ENCODE data around the gene PERM1.
"Not testable (repeated sequence)": the region's sequence is repeated elsewhere in the genome, so short reads cannot be mapped to it uniquely, and the experiment has no call there.

The PERM1 gene, protein sequence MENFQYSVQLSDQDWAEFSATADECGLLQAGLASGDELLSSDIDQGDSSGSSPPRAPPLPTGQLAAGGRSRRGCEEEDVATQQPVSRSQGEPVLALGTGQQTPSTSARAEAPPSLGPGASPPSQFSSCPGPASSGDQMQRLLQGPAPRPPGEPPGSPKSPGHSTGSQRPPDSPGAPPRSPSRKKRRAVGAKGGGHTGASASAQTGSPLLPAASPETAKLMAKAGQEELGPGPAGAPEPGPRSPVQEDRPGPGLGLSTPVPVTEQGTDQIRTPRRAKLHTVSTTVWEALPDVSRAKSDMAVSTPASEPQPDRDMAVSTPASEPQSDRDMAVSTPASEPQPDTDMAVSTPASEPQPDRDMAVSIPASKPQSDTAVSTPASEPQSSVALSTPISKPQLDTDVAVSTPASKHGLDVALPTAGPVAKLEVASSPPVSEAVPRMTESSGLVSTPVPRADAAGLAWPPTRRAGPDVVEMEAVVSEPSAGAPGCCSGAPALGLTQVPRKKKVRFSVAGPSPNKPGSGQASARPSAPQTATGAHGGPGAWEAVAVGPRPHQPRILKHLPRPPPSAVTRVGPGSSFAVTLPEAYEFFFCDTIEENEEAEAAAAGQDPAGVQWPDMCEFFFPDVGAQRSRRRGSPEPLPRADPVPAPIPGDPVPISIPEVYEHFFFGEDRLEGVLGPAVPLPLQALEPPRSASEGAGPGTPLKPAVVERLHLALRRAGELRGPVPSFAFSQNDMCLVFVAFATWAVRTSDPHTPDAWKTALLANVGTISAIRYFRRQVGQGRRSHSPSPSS

DNA sequence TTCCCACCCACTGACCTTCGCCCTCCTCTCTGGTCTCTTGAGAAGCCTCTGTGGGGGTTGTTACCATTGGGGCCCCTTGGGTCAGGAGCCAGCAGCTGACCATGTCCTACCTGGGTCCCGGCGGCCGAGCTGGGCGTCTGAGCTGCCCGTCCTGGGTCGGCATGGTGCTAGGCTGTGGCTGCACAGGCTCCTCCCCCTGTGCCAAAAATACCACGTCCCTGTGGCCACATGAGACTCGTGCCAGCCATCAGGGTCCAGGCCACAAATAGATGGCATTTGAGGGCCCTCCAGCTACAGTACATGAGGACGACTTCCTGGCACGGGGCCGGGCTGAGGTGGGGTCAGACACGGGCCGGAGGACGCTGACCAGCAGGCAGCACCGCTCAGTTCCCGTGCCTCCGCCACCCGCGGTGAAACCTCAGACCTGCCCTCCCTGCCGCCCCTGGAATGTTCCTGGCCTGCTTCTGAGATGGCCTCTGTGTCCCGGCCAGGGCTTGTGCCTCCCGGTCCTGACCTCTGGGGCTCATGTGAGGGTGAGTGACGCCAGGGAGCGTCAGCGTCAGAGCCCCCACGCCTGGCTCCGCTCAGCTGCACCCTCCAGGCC lies at the start of gene PERM1:
Gene PERM1 (minus strand): TSS at position 139 of the 604 bp plus-strand sequence. CDS start 1,064 bp downstream, outside the sequence.
- DNase-seq: no peak

- not testable (repeated sequence) for DNase-seq
Measured at GRCh38 chr1:1030867-1031658, 49.2 kb upstream of the PERM1 start.

DNA sequence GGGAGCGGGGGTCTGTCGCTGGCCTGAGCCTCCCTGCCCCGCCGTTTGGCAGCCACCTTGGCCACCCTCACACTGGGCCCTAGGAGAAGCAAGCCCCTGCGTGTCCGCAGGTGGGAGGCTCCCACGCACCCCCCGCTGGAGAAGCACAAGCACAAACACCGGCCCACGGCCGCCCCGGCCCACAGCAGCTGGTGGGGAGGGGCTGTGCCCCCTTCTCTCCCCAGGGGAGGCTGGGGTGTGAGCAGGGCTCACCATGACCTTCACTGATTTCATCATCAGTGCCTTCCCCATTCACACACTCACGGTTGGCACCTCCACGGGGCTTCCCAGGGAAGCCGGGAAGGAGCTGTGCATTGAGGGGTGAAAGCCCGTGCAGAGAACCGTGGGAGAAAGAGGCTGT lies 45.9 kb upstream of the PERM1 start:
- no peak for DNase-seq

DNA sequence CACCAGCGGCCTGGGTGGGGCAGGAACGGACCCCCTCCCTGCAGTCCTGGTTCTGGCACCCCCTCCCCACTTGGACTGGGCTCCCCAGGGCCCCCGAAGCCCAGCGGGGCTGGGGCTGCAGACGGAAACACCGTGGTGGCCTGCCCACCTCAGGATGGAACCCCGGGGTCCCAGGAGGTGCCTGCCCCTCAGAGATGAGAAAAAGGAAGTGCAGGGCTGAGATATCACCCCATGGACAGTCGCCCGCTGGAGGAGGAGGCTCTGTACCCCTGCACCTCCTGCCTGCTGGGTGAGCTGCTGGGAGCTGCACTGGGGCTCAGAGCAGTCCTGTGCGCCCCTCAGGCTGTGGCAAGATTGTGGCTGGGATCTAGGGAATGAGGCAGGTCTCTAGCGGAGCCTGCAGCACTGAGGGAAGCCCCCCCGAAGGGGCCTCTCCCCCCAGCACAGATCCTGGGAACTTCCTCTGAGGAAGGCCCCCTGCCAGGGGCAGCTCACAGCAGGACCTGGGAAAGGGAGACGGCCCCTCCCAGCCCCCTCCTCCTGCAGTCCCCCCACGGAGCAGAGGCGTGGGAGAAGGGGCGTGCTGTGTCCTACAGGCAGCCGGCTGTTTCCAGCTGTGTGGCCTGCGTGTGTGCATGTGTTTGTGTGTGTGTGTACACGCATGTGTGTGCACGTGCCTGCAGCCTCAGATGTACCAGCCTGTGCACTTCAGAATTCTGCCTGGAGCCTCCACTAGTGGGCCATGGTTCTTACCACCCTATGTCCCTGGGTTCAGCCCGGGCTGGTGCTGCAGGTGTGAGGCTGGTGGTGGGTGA lies 44.9 kb upstream of the PERM1 start:
- DNase-seq: no peak

DNA sequence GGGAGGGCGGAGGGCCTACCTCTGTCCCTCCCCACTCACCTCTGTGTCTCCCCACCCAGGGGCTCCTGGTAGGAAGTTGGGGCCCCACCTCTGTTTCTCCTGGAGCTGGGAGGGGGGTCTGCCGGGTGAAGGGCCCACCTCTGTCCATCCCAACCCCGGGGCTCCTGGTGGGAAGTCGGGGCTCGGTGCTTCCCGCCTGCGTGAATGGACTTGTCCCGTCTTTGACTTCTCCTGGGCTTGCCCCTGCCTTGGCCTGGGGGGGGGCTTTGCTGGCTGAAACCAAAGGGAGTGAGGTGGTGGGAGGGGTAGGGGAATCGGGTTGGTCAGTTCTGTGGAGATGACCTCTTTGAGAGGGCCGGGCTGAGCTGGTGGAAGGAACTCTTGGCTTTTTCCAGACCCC lies 43.8 kb upstream of the PERM1 start:
- DNase-seq: no peak

DNA sequence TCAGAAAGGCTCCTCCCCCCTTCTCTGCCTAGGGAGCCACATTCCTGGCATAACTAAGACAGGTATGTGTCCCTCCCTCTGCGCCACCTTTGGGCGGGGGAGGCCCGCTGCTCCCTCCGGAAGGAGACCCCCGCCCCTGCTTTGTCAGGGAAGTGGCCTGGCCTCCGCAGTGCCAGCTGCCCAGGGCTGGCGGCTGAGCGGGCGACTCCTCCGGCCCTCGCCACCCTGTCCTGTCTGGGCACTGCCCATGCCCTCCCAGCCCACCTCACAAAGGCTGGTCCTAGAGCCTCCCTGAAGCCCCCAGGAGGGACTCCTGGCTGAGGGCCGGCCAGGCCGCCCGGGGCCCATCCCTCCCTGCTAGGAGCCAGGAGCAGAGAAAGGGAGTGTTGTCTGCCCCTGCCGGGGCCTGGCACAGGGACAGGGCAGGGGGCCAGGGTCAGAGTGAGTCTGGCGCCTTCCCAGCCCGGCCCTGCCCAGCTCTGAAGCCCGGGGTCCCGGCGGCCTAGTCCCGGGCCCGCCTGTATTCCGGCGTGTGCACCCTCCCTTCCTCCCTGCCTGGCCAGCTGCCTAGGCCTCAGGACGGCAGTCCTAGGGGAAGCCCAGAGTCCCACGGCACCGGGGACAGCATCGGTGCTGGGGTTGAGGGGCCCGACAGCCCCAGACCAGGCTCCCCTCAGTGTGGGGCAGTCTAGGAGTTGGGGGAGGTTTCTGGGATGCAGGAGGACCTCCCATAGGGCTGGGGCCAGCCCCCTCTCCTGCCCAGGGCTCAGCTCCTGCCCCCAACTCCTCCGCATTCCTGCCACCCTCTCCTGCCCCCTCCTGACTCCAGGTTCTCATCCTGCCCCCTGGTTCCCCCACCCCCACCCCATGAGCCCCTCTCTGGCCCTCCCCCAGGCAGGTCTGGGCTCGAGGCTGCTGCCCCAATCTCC lies 43.1 kb upstream of the PERM1 start:
- DNase-seq: no peak

DNA sequence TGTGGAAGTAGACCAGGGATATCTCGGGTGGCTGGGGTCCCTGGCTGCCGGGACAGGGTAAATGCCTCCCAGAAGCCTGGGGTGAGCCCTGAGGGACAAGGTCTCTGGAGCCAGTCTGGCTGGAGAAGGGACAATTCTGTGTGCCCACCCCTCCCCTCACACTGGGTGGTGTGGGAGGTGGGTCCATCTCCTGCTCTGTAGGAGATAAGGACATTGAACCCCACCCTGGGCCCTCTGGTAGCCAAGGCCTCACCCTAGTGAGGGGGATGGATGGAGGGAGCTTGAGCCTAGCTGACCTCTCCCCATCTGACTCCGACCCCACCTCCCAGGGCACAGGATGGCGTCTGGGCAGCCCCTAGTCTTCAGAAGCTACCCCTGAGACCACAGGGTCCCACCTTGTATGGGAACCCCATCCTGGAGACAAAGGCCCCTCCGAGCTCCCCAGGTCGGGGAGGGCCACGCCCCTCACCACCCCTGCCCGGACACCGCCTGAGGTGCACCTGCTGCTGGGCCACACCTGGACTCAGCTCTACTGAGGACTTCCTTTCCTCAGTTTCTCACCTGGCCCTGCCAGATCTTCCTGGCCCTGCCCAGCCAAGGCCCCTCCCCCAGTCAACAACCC lies 42.4 kb upstream of the PERM1 start:
- no peak for DNase-seq

DNA sequence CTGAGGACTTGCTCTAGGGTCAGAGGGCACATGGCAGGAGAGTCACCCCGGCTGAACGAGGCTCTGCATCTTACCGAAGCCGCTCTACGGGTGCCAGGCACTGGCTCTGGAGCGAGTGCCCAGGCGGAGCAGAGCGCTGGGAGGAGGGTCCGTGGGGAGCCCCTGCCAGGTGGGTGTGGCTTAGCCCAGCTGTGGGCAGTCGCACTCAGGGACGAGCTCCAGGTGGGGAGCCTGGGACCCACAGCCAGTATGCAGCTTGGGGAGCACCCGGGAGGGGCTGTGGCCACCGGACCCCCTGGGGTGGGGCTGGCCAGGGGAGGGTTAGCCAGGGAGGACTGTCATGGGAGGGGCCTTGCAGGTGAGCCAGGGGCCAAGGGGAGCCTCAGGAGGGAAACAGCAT lies 41.8 kb upstream of the PERM1 start:
- no peak for DNase-seq

DNA sequence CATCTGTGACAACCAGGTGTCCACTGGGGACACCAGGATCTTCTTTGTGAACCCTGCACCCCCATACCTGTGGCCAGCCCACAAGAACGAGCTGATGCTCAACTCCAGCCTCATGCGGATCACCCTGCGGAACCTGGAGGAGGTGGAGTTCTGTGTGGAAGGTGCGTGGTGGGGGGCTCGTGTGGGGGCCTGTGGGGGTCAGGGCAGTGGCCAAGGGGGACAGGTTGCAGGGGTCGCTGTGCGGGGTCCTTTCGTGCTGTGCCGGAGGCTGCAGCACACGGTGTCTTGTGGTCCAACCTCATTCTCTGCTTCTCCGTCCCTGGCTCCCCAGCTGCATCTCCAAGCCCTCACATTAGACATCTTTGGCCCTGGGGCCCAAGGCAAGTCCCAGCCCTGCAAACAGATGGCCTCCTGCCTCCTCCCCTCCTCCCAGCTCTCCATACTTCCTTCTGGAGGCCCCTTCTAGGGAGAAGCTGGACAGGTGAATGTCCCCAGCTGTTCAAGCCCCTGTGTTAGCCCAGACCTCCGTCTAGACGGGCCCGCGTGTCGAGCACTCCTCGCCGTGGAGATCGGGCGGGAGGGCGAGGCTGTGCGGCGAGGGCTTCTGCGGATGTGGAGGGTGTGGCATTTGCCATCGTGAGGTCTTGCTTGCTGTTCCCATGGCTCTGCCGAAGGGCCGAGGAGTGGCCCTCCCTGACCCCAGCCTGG lies 40.6 kb upstream of the PERM1 start:
- no peak for DNase-seq

GRCh38 chr1:1021920-1022259 lies 40.0 kb upstream of the PERM1 start:
- no peak for DNase-seq

- no peak for DNase-seq
Measured at GRCh38 chr1:1021010-1021919, 39.4 kb upstream of the PERM1 start.

DNA sequence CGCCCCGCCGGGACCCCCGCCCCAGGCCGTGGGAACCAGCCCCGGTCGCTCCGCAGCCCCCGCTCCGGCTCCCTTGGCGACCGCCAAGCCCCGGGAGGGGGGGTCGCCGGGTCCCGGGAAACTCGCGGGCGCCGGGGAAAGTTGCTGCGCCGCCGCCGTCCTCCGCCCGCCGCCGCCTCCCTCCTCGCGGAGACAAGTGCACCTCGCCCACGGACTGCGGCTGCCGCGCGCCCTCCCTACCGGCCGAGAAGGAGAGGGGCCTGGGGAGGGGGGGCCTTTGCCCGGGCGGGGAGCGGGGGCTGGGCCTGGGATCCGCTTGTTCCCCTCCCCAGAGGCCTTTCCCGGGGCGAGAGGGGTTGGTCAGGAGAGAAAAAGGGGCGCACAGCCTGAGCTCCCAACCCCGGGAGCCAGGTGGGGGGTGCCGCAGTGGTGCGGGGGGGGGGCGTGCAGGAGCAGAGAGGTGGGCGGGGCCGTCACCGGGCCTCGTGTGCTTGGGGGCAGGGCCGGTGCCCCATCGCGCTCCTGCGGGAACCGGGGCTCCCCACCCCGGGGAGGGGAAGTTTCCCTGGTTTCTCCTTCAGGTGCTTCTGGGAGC lies 38.6 kb upstream of the PERM1 start:
- peak; percentile 78 for DNase-seq

- DNase-seq: peak; percentile 81
Measured at GRCh38 chr1:1020000-1020404, 38.1 kb upstream of the PERM1 start, which contains the start of gene AGRN. Gene AGRN, plus strand, starts transcription at chr1:1020120. Its CDS starts 53 bp downstream, at chr1:1020173.

DNA sequence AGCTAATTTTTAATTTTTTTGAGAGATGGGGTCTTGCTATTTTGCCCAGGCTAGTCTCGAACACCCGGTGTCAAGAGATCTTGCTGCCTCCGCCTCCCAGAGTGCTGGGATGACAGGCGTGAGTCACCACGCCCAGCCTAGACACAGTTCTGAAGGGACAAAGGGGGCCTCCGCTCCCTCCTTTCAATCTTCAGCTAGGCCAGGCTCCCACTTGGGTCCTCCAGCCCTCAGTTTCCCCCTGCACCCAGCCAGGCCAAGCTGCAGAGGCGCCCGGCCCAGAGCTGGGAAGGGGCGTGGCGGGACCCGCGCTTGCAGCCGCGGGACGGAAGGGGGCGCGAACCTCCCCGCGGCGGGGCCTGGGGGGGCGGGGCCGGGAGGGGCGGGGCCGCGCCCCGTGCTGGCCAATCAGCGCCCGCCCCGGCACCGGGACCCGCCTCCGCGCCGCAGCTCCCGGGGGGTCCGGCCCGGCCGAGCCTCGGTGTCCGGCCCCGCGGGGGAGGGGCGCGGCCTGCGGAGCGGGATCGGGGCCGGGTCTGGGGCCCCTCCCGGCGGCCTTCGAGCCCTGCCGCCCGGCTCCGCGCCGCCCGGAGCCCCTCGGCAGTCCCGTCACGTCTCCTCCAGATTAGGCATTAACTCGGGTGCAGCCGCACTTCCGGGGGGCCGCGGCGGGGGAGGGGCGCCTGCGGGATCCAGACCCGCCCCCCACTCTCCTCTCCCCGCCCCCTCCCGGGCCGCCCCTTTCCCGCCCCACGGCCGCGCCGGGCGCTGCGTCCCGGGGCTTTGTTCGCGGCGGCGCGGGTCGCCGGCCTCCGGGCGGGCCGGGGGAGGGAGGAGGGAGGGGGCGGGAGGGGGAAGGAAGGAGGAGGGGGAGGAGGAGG lies 37.5 kb upstream of the PERM1 start:
- peak; percentile 91 for DNase-seq

DNA sequence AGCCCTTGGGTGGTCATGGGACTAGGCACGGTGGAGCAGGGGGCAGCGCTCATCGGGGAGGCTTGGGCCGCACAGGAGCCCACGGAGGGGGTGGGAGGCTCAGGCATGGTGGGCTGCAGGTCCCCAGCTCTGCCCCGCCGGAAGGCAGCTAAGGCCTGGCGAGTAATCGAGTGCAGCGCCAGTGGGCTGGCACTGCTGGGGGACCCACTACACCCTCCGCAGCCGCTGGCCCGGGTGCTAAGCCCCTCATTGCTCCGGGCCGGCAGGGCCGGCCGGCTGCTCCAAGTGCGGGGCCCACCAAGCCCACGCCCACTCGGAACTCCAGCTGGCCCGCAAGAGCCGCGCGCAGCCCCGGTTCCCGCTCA lies 36.4 kb upstream of the PERM1 start:
- not testable (repeated sequence) for DNase-seq

GRCh38 chr1:1017397-1018320 lies 35.8 kb upstream of the PERM1 start:
- not testable (repeated sequence) for DNase-seq
